Tibial nerve (tissue), 4 donors: ENCODE measurements around the gene PARP4.

Source experiments
- CTCF ChIP-seq, 5 experiments: fragments of 200-600 bp in 3 of 5; fragments of 450-650 bp in 2 of 5; sonication (generic) in 3 of 5; IDR thresholded peaks; one replicate each; pipeline ENCODE4 v1.5.1; 2016 to 2019; ENCODE audit warnings: antibody characterized with exemption in 5 of 5, mild to moderate bottlenecking in 3 of 5, moderate library complexity in 2 of 5
- EP300 ChIP-seq, 2 donors: sonication (generic); formaldehyde crosslinking; IDR thresholded peaks; one replicate each; pipeline ENCODE4 v1.6.1; 2017; ENCODE audit warnings: antibody characterized with exemption in 2 of 2, mild to moderate bottlenecking in 1 of 2
- POLR2A ChIP-seq, 2 donors: fragments of 450-650 bp; IDR thresholded peaks; one replicate each; pipeline ENCODE4 v1.6.1; 2017; ENCODE audit warnings: antibody characterized with exemption in 2 of 2, mild to moderate bottlenecking in 2 of 2, moderate library complexity in 2 of 2

GRCh38 chr13:24503379-24503696, 9.2 kb downstream of the PARP4 start:
- TF ChIP-seq CTCF (IDR thresholded peaks at IDR 0.05) (no peak), EP300 (IDR thresholded peaks at IDR 0.05) (no peak), POLR2A (IDR thresholded peaks at IDR 0.05) (no peak)
